HEK293 (cell line): ENCODE results near the gene ALG3.

Experiments
- CTCF ChIA-PET: fragments of 350-600 bp; formaldehyde crosslinking; extraction: SDS; loops from one replicate; lab custom pipeline; 2021; ENCODE audit warnings: antibody characterized with exemption; lab: Yijun Ruan, JAX
- POLR2A ChIA-PET: fragments of 300-600 bp; formaldehyde crosslinking; extraction: SDS; loops from one replicate; lab custom pipeline; 2020; ENCODE audit warnings: antibody characterized with exemption, inconsistent platforms; lab: Yijun Ruan, JAX
- H3K27ac ChIP-seq: fragments of 200-500 bp; sonication (Bioruptor generic); 2 replicates; pipeline ENCODE4 v1.5.1; 2014; ENCODE audit warnings: low read depth, low read length, control low read depth, inconsistent platforms; ENCODE audit errors: extremely low read depth
- H3K36me3 ChIP-seq, 2 experiments: fragments of 200-500 bp in 1 of 2; sonication (Bioruptor generic) in 1 of 2; 1 replicate in 1 of 2; 2 replicates in 1 of 2; pipeline ENCODE4 v1.5.1; 2014 to 2017; ENCODE audit warnings: inconsistent platforms in 2 of 2, low read length in 2 of 2; ENCODE audit not compliant: control insufficient read depth in 2 of 2, insufficient read depth in 1 of 2
- H3K4me1 ChIP-seq: fragments of 200-500 bp; sonication (Bioruptor generic); 2 replicates; pipeline ENCODE4 v1.5.1; 2014; ENCODE audit warnings: mild to moderate bottlenecking, low read length, inconsistent platforms; ENCODE audit not compliant: control insufficient read depth, insufficient read depth
- H3K4me3 ChIP-seq: 2 replicates; pipeline ENCODE4 v1.5.1; 2011; ENCODE audit warnings: low read depth, mild to moderate bottlenecking, control low read depth, low read length, moderate library complexity
- H3K9me3 ChIP-seq: fragments of 200-500 bp; sonication (Bioruptor generic); 2 replicates; pipeline ENCODE4 v1.5.1; 2014; ENCODE audit warnings: low read depth, low read length, inconsistent platforms; ENCODE audit not compliant: control insufficient read depth, insufficient read depth
- CTCF ChIP-seq: fragments of 450-650 bp; formaldehyde crosslinking; IDR thresholded peaks from 2 replicates; pipeline ENCODE4 v1.5.1; 2016; ENCODE audit warnings: missing biosample characterization, missing genetic modification characterization
- GLI4 ChIP-seq: fragments of 450-650 bp; formaldehyde crosslinking; IDR thresholded peaks from 2 replicates; pipeline ENCODE4 v1.5.1; 2016; ENCODE audit warnings: missing biosample characterization, missing genetic modification characterization
- KLF16 ChIP-seq: fragments of 450-650 bp; formaldehyde crosslinking; IDR thresholded peaks from 2 replicates; pipeline ENCODE4 v1.5.1; 2017; ENCODE audit warnings: missing biosample characterization, missing genetic modification characterization
- KLF9 ChIP-seq: fragments of 450-650 bp; formaldehyde crosslinking; IDR thresholded peaks from 2 replicates; pipeline ENCODE4 v1.5.1; 2016; ENCODE audit warnings: missing biosample characterization, missing genetic modification characterization, low read depth
- SP7 ChIP-seq: fragments of 450-650 bp; formaldehyde crosslinking; IDR thresholded peaks from 2 replicates; pipeline ENCODE4 v1.5.1; 2016; ENCODE audit warnings: missing biosample characterization, missing genetic modification characterization
- ZBTB7A ChIP-seq: fragments of 450-650 bp; formaldehyde crosslinking; IDR thresholded peaks from 2 replicates; pipeline ENCODE4 v1.5.1; 2016; ENCODE audit warnings: low read depth, missing biosample characterization, missing genetic modification characterization
- ZBTB8A ChIP-seq: fragments of 450-650 bp; formaldehyde crosslinking; IDR thresholded peaks from 2 replicates; pipeline ENCODE4 v1.5.1; 2016; ENCODE audit warnings: missing biosample characterization, missing genetic modification characterization
- ZFP3 ChIP-seq: fragments of 450-650 bp; formaldehyde crosslinking; IDR thresholded peaks from 2 replicates; pipeline ENCODE4 v1.5.1; 2016; ENCODE audit warnings: low read depth, missing biosample characterization, missing genetic modification characterization
- ZNF202 ChIP-seq: fragments of 450-650 bp; formaldehyde crosslinking; IDR thresholded peaks from 2 replicates; pipeline ENCODE4 v1.5.1; 2016; ENCODE audit warnings: missing biosample characterization, missing genetic modification characterization, borderline replicate concordance
- ZNF24 ChIP-seq: fragments of 450-650 bp; formaldehyde crosslinking; IDR thresholded peaks from 2 replicates; pipeline ENCODE4 v1.5.1; 2016; ENCODE audit warnings: missing biosample characterization, missing genetic modification characterization
- ZNF548 ChIP-seq: fragments of 450-650 bp; formaldehyde crosslinking; IDR thresholded peaks from 2 replicates; pipeline ENCODE4 v1.5.1; 2016; ENCODE audit warnings: missing biosample characterization, missing genetic modification characterization
- ZNF560 ChIP-seq: fragments of 450-650 bp; formaldehyde crosslinking; IDR thresholded peaks from 2 replicates; pipeline ENCODE4 v1.5.1; 2017; ENCODE audit warnings: missing biosample characterization, missing genetic modification characterization, borderline replicate concordance
- ZNF623 ChIP-seq: fragments of 450-650 bp; formaldehyde crosslinking; IDR thresholded peaks from 2 replicates; pipeline ENCODE4 v1.5.1; 2016; ENCODE audit warnings: missing biosample characterization, missing genetic modification characterization
- ZNF654 ChIP-seq: fragments of 450-650 bp; formaldehyde crosslinking; IDR thresholded peaks from 2 replicates; pipeline ENCODE4 v1.5.1; 2016; ENCODE audit warnings: low read depth, missing biosample characterization, missing genetic modification characterization
- ZNF747 ChIP-seq: fragments of 450-650 bp; formaldehyde crosslinking; IDR thresholded peaks from 2 replicates; pipeline ENCODE4 v1.5.1; 2016; ENCODE audit warnings: missing biosample characterization, missing genetic modification characterization
- TF ChIP-seq, protein P1 (sequence below): fragments of 450-650 bp; formaldehyde crosslinking; IDR thresholded peaks from 2 replicates; pipeline ENCODE4 v1.5.1; 2016; ENCODE audit warnings: missing biosample characterization, missing genetic modification characterization
- TF ChIP-seq, protein P2 (sequence below): fragments of 450-650 bp; formaldehyde crosslinking; IDR thresholded peaks from 2 replicates; pipeline ENCODE4 v1.5.1; 2016; ENCODE audit warnings: missing biosample characterization, missing genetic modification characterization
- TF ChIP-seq, protein P3 (sequence below): fragments of 450-650 bp; formaldehyde crosslinking; IDR thresholded peaks from 2 replicates; pipeline ENCODE4 v1.5.0; 2017; ENCODE audit warnings: missing biosample characterization, missing genetic modification characterization, borderline replicate concordance

ALG3 gene

DNA sequence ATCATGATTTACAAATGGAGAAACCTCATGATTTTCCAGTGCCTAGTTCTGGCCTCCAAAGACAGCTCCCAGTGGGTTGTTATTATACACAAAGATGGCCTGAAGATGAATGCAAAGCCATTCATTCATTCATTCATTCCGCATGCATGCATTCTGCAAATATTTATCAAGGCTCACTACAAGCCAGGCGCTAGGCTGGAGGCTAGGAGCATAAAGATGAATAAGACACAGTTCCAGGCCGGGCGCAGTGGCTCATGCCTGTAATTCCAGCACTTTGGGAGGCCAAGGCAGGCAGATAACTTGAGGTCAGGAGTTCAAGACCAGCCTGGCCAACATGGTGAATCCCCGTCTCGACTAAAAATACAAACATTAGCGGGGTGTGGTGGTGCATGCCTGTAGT, 47.9 kb upstream of the ALG3 start:
- no peaks in the 10 kb centered on the region for H3K4me1 ChIP-seq
- no peaks in the 10 kb centered on the region for H3K9me3 ChIP-seq
- ChIA-PET CTCF (interaction anchor here (2.1 kb wide), 1 partner anchor 69 kb away, joined by 8 read pairs; no protein-coding TSS in a partner anchor), POLR2A (no interaction called here)
- TF ChIP-seq KLF9 (no peak), ZNF623 (no peak), ZBTB7A (tag by site-specific recombination) (no peak), ZNF24 (tag by site-specific recombination) (no peak), ZNF548 (tag by site-specific recombination) (no peak), SP7 (tag by site-specific recombination) (no peak), ZNF202 (tag by site-specific recombination) (no peak), ZFP3 (tag by site-specific recombination) (no peak), ZBTB8A (tag by site-specific recombination) (no peak), ZNF747 (tag by site-specific recombination) (no peak), GLI4 (tag by site-specific recombination) (no peak), CTCF (no peak), KLF16 (tag by site-specific recombination) (no peak), ZNF560 (tag by site-specific recombination) (no peak), ZNF654 (tag by site-specific recombination) (no peak)
- TF ChIP-seq, protein P1, sequence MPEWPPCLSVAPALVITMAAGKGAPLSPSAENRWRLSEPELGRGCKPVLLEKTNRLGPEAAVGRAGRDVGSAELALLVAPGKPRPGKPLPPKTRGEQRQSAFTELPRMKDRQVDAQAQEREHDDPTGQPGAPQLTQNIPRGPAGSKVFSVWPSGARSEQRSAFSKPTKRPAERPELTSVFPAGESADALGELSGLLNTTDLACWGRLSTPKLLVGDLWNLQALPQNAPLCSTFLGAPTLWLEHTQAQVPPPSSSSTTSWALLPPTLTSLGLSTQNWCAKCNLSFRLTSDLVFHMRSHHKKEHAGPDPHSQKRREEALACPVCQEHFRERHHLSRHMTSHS (tag by site-specific recombination), result no peak
- TF ChIP-seq, protein P2, sequence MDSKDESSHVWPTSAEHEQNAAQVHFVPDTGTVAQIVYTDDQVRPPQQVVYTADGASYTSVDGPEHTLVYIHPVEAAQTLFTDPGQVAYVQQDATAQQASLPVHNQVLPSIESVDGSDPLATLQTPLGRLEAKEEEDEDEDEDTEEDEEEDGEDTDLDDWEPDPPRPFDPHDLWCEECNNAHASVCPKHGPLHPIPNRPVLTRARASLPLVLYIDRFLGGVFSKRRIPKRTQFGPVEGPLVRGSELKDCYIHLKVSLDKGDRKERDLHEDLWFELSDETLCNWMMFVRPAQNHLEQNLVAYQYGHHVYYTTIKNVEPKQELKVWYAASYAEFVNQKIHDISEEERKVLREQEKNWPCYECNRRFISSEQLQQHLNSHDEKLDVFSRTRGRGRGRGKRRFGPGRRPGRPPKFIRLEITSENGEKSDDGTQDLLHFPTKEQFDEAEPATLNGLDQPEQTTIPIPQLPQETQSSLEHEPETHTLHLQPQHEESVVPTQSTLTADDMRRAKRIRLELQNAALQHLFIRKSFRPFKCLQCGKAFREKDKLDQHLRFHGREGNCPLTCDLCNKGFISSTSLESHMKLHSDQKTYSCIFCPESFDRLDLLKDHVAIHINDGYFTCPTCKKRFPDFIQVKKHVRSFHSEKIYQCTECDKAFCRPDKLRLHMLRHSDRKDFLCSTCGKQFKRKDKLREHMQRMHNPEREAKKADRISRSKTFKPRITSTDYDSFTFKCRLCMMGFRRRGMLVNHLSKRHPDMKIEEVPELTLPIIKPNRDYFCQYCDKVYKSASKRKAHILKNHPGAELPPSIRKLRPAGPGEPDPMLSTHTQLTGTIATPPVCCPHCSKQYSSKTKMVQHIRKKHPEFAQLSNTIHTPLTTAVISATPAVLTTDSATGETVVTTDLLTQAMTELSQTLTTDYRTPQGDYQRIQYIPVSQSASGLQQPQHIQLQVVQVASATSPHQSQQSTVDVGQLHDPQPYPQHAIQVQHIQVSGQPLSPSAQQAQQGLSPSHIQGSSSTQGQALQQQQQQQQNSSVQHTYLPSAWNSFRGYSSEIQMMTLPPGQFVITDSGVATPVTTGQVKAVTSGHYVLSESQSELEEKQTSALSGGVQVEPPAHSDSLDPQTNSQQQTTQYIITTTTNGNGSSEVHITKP (tag by site-specific recombination), result no peak
- TF ChIP-seq, protein P3, sequence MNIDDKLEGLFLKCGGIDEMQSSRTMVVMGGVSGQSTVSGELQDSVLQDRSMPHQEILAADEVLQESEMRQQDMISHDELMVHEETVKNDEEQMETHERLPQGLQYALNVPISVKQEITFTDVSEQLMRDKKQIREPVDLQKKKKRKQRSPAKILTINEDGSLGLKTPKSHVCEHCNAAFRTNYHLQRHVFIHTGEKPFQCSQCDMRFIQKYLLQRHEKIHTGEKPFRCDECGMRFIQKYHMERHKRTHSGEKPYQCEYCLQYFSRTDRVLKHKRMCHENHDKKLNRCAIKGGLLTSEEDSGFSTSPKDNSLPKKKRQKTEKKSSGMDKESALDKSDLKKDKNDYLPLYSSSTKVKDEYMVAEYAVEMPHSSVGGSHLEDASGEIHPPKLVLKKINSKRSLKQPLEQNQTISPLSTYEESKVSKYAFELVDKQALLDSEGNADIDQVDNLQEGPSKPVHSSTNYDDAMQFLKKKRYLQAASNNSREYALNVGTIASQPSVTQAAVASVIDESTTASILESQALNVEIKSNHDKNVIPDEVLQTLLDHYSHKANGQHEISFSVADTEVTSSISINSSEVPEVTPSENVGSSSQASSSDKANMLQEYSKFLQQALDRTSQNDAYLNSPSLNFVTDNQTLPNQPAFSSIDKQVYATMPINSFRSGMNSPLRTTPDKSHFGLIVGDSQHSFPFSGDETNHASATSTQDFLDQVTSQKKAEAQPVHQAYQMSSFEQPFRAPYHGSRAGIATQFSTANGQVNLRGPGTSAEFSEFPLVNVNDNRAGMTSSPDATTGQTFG (tag by site-specific recombination), result no peak
- no peak overlapping the region for H3K27ac ChIP-seq
- H3K4me3 ChIP-seq, result no peak overlapping the region
- peaks cover 11 to 20% of the 10 kb centered on the region in 2 experiments; a peak in 2 of 3 replicates for H3K36me3 ChIP-seq
